Measurements from ENCODE around the gene PTPRG.

PTPRG gene

GRCh38 chr3:62236016-62236415, 674.6 kb downstream of the PTPRG start:
- DNase-seq (ENCODE audit: low read depth) = no peak

DNA sequence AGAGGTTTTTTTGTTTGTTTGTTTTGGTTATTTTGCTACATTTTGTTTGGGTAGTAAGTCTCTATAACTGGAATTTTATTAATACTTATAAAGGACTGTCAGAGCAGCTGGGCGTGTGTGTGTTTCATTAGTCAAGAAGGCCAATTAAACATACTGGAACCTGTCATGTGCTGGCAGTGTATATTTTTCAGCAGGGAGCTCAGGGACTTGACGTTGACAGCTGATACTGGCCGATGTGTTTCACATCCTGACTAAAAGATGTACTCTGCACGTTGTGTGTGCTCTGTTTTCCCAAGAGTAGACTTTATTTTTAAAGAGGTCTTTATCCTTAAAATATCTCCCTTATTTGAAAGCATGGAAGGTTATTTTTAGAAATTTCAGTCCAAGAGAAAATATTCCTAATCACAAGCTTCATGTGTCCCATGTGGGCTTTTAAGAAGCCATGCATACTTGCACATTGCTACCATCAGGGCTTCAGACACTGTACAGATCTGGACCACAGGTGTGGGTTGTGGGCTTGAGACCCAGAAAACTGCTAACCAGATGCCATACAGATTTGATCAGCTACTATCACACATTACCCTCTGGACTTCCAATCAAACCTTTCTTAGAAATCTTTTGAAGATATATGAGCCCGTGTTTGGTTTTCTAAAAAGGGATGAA, 676.0 kb downstream of the PTPRG start:
- no peak for DNase-seq (ENCODE audit: low read depth)

DNA sequence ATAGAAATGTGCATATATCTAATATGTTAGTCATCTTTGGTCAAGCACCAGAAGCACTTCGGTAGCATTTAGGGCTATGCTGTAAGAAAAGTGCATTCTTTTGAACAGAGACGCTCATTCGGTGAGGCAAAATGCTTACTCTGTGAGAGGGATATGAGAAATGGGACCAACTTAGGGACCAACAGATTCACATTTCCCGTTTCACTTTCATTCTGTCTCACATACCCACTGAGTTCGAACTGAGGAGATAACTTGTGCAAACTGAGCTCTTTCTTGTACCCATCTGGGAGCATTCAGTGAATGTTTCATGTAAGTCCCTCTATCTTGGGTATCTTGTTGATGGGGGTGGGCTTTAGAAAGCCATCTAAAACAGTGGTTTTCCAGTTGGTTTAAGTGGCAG, 676.6 kb downstream of the PTPRG start:
- no peak for DNase-seq (ENCODE audit: low read depth)

GRCh38 chr3:62238431-62238830, 677.1 kb downstream of the PTPRG start:
- DNase-seq (ENCODE audit: low read depth) = no peak

DNA sequence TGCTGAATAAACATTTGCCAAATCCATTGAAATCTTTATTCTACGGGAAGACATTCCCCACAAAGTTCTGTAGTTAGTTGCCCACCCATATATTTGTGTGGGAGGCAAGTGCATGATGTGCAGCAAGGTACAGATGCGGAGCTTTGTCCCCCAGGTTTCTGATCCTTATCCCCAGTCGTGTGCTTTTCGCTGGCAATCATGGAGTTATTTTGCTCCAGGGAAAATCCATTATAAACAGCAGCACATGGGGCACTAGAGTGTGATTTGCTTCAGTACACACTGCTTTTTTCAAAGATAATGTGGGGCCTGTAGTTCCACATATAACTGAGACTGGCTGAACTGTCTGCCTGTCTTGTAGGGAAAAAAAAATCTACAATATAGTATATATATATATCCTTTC, 679.9 kb downstream of the PTPRG start:
- DNase-seq (ENCODE audit: low read depth) = no peak

GRCh38 chr3:62242831-62243509, 681.6 kb downstream of the PTPRG start:
- no peak for DNase-seq (ENCODE audit: low read depth)

DNA sequence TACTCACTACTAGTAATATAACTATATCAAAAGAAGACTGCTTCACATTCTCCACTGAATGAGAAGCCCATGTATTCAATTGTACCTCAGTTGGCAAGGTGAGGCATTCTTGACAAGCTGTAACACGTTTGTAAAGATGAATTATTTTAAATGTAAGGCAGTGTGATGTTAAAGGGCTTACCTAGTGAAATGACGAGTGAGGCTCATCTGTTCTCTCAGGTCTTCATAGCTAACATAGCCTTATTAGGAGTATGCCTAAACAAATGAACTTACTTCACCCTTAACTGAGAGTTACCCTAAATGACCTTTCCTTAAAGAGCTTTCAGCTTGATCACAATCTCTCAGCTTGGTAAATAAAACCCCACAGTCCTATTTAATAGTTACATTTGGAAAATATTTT, 684.7 kb downstream of the PTPRG start:
- no peak for DNase-seq (ENCODE audit: low read depth)

DNA sequence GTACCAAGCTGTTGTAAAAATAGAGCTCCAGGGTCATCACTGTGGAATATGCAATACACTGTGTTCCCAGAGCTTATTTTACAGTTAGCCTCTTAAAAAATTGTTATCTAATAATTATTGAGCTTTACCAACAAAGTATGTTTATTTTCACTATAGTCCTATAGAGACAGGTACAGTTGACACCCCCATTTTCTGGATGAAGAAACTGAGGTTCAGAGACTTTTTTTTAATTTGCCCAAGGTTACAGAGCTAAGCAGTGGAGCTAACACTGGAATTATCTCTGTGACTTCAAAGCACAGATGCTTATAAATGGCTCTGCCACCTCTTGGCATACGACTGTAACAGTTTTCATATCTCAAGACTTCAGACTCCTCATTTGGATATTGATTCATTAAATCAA, 685.6 kb downstream of the PTPRG start:
- DNase-seq (ENCODE audit: low read depth) = no peak

DNA sequence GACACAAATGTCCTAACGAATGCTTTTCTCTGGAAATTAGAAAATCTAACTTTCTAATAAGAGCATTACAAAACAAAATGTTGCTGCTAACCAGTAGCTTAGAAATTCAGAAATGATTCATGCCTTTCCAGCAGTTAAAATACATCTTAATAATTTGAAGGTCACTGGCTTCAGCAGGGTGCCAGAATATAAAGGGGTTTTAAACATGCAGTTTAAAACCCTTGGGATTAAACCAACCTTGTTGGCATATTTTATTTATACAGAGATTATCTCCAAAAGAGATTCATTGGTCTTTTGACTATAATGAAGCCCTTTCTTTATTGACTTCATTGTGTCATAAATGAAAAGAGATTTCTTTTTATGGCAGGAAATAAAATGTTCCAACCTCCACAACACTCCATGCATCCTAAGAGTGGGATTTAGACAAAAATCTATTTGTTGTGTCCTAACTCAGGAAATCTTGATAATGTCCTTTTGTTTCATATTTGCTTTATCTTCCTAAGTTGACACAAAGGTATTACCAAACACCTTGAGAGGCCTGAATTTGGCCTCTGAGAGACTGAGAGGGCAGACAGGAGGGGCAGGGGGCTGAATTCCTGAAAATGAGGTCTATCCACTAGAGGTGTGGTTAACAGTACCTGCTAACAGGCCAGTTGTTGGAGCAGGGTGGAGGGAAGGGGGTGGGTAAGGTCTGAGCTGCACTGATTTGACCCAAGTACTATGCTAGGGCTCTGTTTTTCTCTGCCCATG, 687.5 kb downstream of the PTPRG start:
- no peak for DNase-seq (ENCODE audit: low read depth)

- DNase-seq (ENCODE audit: low read depth) = no peak
These were observed 688.1 kb downstream of the PTPRG start for GRCh38 chr3:62249484-62249776.

DNA sequence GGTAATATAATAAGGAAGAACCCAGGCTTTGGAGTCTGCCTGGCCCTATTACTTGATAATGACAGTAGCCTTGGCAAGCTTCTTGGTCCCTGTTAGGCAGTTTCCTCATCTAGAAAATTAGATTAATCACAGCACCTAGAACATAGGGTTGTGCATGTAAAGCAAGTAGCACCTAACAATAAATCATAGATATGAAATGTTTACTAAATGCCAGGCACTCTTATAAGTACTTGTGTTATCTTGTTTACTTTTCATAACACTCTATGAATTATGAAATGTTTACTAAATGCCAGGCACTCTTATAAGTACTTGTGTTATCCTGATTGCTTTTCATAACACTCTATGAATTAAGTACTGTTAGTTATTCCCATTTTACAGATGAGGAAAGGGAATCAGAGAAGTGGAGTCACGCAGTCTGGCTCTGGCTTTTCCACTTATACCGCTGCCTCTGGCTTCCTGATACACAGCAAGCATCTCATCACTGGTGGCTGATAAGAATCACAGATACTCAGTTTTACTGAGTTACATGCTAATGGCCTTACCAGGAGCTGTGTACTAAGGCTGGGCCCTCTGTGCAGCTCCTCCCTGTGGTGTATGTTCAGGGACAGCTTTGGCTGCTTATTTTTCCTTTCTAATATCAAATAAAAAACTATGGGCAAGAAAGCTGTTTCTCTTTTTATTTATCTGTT, 688.6 kb downstream of the PTPRG start:
- no peak for DNase-seq (ENCODE audit: low read depth)

GRCh38 chr3:62252438-62253157, 691.2 kb downstream of the PTPRG start:
- DNase-seq (ENCODE audit: low read depth) = no peak

DNA sequence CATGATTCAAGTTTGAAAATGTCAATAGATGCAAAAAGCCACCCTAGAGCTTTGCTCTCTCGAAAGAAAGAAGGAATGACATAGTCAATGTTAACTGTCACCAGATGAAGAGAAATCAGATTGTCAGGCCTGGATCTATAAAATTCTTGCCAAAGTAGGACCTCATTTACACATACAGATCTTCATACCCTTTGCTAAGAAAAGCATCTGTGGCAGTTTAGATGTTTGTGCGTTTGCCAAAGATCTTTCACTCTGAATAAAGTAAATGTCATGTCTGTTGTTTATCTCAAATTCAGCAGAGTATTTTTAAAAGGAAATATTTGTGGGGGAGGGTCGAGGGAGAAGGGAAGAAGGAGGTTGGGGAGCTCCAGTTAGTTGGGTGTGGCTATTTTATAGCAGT, 692.6 kb downstream of the PTPRG start:
- DNase-seq (ENCODE audit: low read depth) = no peak

DNA sequence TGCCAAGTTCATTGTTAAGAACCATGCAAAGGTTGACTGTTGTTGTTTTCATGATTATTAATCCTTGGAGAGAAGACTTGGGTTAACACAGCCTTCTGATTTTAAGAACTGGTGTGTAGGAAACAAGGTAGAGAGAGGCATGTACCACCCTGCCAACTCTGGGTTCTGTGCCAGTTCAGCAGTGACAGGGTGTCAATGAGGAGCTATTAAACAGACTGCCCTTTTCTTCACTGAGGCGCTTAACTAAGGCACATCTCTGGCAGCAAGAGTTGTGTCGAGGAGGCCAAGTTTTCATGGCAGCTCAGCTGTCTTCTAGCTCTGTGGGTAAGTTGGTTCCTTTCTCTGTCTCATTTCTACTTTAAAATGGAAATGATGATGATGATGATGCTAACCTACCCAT, 694.4 kb downstream of the PTPRG start:
- DNase-seq (ENCODE audit: low read depth) = no peak

DNA sequence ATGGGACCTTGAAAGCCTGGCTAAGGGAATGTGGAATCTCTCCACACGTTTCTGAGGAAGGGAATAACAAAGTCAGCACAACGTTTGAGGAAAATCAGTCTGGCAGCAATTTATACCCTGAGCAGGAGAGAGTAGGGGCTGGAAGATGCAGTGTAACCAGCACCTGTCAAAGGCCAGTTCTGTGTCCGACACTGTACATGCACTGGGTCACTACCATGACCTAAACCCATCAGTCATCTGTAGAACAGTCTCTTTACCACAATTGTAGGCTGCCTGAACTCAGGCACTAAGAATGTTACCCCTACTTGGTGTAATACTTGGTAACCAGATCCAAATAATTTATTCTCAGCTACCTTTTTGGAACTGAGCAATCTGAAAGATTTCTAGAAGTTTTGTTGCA, 698.6 kb downstream of the PTPRG start:
- no peak for DNase-seq (ENCODE audit: low read depth)

DNA sequence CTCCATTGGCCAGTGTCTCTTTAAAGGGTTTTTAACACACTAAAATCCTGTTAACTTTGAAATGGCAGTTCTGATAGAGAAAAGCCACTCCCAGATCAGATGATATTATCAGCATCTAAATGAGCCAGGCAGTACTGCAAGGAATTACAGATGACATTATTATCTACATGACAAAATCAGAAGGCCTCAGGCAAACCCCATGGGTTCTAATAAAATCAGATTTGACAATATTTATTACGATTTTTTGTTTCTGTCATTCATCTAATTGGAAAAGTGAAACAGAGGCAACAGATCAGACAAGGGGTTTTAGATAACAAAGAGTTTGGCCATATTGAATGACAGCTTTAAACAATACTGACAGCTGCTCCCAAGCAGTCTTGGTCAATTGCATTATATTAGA, 699.3 kb downstream of the PTPRG start:
- DNase-seq (ENCODE audit: low read depth) = no peak

- DNase-seq (ENCODE audit: low read depth) = no peak
These were observed 699.8 kb downstream of the PTPRG start for GRCh38 chr3:62261121-62261520.

GRCh38 chr3:62261736-62262135, 700.4 kb downstream of the PTPRG start:
- no peak for DNase-seq (ENCODE audit: low read depth)

DNA sequence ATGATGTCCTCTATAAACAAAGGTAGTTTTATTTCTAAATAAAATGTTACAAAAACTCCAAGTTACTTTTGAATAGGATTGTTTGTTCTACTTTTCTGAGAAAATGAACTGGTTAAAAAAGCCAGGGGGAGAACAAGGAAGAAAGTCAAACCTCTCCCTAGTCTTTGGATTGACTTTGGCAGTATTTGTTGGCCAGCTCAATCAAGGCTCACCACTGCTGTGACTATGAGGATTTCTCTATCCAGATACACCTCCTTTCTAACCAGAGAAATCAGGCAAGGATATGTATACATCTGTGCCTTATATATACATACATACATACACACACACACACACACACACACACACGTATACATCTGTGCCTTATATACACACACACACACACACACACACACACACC, 704.2 kb downstream of the PTPRG start:
- DNase-seq (ENCODE audit: low read depth) = no peak

DNA sequence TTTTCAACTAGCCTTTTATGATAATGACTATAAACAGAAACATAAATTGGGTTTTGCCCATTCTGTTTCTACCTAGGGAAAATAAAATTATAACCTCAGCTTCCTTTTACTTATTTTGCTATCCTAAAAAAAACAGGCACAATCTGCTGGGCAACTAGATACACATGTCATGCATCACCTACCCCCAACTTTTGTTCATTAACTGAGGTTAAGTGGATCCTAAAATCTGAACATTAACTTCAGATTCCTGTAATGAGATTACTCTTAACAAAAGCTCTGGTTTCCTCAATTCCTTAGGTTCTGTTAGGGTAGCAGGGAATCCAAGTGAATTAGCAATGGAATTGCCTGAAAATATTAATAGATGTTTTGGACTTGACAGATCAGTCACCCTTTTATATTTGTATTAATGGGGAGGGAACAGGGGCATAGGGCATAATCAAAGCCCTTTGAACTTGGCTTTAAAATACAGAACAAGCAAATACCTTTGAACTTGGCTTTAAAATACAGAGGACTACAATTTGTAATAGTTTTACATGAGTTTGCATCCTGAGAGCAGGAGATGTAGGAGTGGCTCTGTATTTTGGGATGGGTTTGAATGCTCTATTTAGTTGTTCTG, 705.4 kb downstream of the PTPRG start:
- no peak for DNase-seq (ENCODE audit: low read depth)

DNA sequence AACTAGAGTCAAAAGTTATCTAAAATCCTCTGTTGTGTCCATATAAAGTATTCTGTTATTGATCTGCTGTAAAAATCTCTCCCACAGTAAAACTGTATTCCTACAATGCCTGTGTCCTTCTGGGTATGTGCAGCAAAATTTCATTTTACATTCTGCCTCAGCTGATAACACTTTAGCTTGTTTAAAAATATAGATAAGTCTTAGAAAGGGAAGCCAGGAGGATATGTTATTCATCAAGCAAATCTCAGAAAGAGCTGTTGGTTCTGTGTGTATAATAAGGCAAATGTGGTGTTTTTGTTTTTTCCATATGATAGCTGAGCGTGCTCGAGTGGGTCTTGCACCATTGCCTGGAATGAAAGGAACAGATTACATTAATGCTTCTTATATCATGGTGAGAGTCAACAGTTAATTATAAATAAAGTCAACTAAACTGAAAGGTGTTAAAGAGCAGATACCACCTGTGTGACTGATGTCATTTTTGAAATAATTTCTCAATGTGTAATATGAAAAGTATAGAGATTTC, 715.3 kb downstream of the PTPRG start:
- DNase-seq (ENCODE audit: low read depth) = no peak

- DNase-seq (ENCODE audit: low read depth) = peak; percentile 50
These were observed 716.1 kb downstream of the PTPRG start for GRCh38 chr3:62277450-62277849.

Data from fibroblast of the conjunctiva (primary cell).